Pulmonary artery endothelial cell (primary cell): ENCODE measurements around the gene L3MBTL4. TPM values are rescaled to one million over a fixed set of nuclear protein-coding genes. Genes with fewer than 3 reads are reported as not detected.

Experiments used
- DNase-seq: peaks from one replicate; pipeline ENCODE4 v3.0.0-alpha.2; 2011; ENCODE audit warnings: low read depth, low spot score
- total RNA-seq: library from RNA; depleted of rRNA; stranded (reverse); fragments of >200 nt; gene quantifications from 2 replicates; pipeline ENCODE4 v1.2.3, GENCODE V29; 2014

L3MBTL4 gene
- total RNA-seq, 1 donor from 2014 or later: under 0.01 TPM

- no peak for DNase-seq
These were observed 417.4 kb downstream of the L3MBTL4 start for GRCh38 chr18:5997361-5997760.

GRCh38 chr18:5995626-5996025, 419.1 kb downstream of the L3MBTL4 start:
- DNase-seq: no peak

GRCh38 chr18:5993938-5994337, 420.8 kb downstream of the L3MBTL4 start:
- no peak for DNase-seq

GRCh38 chr18:5992381-5992780, 422.3 kb downstream of the L3MBTL4 start:
- no peak for DNase-seq

GRCh38 chr18:5987249-5987648, 427.5 kb downstream of the L3MBTL4 start:
- no peak for DNase-seq

GRCh38 chr18:5986257-5986931, 428.3 kb downstream of the L3MBTL4 start:
- DNase-seq: no peak

GRCh38 chr18:5984245-5984644, 430.5 kb downstream of the L3MBTL4 start:
- no peak for DNase-seq

- no peak for DNase-seq
These were observed 431.2 kb downstream of the L3MBTL4 start for GRCh38 chr18:5983488-5983887.

GRCh38 chr18:5982332-5982731, 432.4 kb downstream of the L3MBTL4 start:
- no peak for DNase-seq

- no peak for DNase-seq
These were observed 434.0 kb downstream of the L3MBTL4 start for GRCh38 chr18:5980721-5981120.

- no peak for DNase-seq
These were observed 434.7 kb downstream of the L3MBTL4 start for GRCh38 chr18:5979971-5980457.

- DNase-seq: no peak
These were observed 435.4 kb downstream of the L3MBTL4 start for GRCh38 chr18:5979176-5979888.

- DNase-seq: no peak
These were observed 437.7 kb downstream of the L3MBTL4 start for GRCh38 chr18:5977022-5977421.

GRCh38 chr18:5975111-5976002, 439.4 kb downstream of the L3MBTL4 start:
- DNase-seq: no peak

GRCh38 chr18:5974696-5975095, 440.0 kb downstream of the L3MBTL4 start:
- no peak for DNase-seq

- no peak for DNase-seq
These were observed 441.6 kb downstream of the L3MBTL4 start for GRCh38 chr18:5973099-5973498.

- DNase-seq: no peak
These were observed 442.4 kb downstream of the L3MBTL4 start for GRCh38 chr18:5972298-5972697.

- DNase-seq: no peak
These were observed 444.7 kb downstream of the L3MBTL4 start for GRCh38 chr18:5969989-5970403.

- no peak for DNase-seq
These were observed 445.2 kb downstream of the L3MBTL4 start for GRCh38 chr18:5969355-5969988.

- no peak for DNase-seq
These were observed 447.0 kb downstream of the L3MBTL4 start for GRCh38 chr18:5967666-5968065.

- no peak for DNase-seq
These were observed 447.7 kb downstream of the L3MBTL4 start for GRCh38 chr18:5967007-5967406.
